Ammon's horn (tissue), 1 donor: ENCODE data around the gene POLR3E.
A peak's percentile ranks its signal among the peaks of the same experiment; 100 is the strongest.

Source experiments
- DNase-seq: peaks from one replicate; pipeline ENCODE4 v3.0.0-alpha.2; 2016; ENCODE audit warnings: low spot score

POLR3E gene

DNA sequence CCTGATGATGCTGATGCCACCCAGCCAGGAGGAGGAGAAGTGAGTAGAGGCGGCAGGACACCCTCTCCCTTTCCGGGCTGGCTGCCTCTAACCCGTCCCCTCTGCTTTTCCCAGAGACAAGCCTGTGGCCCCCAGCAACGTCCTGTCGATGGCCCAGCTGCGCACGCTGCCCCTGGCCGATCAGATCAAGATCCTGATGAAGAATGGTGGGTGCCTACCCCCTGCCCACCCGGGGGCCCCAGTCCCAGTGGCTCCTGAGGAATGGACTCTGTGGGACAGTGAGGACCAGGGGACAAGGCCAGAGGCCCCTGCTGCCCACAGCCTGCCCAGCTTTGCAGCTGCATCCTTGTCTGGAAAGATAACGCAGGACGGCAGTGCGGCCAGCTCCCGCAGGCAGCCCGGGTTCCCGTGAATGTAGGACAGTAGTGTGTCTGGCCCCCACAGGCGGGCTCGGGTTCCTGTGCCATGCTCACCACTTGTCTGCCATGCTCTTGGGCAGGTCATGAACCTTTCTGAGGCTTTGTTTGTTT lies 19.9 kb downstream of the POLR3E start:
- DNase-seq = no peak

DNA sequence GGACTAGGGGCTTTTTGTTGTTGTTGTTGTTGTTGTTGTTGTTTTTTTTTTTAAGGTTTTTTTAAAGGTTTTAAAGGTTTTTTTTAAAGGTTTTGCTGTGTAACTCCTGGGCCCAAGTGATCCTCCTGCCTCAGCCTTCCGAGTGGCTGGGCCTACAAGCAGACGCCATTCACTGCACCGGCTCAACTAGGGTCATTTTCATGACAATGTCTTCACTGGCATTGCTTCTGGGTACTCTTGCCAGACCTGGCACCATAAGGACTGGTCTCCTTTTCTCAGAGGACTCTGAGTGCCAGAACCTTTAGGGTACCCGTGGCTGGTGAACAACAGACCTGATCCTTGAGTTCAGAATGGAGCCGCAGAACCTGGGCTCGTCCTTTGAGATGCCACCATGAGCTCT lies 20.4 kb downstream of the POLR3E start:
- no peak for DNase-seq

DNA sequence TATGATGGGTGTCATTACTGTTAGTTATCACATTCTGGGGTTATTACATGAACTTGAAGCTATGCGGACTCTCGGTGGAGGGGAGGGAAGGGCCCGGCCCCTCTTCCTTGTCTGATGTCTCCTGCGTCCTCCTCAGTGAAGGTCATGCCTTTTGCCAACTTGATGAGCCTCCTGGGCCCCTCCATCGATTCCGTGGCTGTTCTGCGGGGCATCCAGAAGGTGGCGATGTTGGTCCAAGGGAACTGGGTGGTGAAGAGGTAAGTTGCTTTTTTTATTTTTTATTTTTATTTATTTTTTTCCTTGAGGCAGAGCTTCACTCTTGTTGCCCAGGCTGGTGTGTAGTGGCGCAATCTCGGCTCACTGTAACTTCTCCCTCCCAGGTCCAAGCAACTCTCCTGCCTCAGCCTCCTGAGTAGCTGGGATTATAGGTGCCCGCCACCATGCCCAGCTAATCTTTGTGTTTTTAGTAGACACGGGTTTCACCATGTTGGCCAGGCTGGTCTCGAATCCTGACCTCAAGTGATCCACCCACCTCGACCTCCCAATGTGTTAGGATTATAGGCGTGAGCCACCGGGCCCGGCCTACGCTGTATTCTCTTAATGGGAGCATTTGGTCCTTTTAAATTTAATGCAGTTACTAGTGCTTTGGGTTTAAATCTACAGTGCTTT lies 21.6 kb downstream of the POLR3E start:
- DNase-seq = no peak

DNA sequence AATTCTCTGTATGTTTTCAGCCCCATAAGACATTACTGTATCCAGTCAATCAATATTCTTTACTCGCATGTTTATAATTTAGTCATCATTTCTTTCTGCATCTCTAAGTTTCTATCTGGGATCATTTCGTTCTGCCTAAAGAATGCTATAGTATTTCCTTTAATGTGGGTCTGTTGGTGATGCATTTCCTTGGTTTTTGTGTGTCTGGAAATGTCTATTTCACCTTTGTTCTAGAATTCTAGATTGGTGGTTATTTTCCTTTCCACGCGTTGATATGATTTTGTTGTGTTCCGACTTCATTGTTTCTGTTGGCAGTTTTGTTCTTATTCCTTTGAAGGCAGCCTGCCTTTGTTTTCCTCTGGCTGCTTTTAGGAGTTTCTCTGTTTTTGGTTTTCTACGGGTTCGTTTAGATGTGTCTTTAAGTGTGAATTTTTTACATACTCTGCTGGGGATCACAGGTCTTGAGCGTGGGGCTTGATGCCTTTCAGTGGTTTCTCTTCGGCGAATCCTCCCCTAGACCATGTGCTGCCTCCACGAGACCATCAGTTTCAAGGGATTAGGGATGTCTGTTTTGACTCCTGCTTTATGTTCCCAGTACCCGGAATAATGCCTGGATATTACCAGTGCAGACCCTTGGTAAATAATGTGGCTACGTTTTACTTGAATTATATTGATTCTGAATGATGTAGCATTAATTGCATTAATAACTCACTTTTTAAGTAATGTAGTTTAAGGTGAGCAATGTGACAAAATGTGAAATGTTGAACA lies 23.5 kb downstream of the POLR3E start:
- no peak for DNase-seq

DNA sequence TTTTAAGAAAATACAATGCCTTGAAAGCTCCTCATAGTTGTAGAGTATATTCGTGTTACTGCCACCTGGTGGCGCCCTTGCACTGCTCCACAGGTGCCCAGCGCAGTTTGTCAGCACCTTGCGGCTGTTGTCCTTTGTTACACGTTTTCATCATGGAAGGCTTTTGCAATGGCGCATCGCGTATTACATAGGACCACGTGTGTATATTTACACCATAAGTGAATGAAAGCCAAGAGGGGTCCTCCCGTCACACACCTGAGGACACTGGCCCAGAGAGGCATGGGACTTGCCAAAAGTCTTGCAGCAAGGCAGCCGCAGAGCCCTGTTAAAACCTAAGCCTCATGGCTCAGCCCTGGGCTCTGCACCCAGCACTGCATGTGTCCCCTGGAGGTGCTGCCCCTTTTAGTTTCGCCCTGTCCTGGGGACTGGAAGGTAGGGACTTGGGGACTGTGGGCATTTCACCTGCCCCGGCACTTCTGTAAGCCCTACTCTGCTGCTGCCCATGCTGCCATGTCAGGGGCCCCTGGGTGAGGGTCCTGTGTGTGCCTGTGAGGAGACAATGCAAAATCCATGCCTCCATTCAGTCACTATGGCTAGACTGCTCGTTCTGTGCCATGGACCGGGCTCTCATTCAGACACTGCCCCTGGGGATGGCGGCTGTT lies 24.3 kb downstream of the POLR3E start:
- DNase-seq = peak; percentile 86

DNA sequence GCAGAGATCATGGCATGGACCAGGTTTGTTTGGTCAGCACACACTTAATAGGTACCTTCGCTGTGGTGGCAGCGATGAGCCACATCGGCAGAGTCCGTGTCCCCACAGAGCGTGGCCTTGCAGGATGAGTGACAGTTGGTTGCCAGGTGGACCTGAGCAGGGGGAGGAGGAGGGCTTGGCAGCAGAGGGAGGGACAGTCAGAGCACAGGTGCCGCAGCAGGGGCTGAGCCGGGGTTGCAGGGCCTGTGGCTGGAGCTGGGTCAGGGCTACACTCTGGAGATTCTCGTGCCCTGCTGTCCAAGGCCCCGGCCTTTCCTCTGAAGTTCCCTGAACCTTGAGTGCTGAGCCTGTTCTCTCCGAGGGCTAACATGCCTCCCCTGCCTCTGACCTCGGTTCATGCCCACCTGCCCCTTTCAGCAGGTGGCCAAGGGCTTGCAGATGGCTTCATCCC lies 24.8 kb downstream of the POLR3E start:
- DNase-seq = no peak

DNA sequence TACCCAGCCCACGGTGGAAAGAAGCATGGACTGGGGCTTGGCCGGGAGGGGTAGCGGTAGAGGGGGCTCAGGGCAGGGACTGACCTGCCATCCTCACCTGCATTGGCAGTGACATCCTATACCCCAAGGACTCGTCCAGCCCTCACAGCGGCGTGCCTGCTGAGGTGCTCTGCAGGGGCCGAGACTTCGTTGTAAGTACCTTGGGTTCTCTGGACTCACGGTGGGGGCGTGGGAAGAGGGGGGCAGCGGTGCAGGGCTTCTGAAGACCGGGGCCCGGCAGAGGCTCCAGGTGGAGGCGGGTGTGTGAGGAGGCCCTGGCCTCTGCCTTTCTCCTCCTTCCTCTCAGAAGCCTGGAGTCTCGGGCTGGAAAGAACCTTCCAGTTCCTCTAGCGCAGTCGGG lies 25.5 kb downstream of the POLR3E start:
- DNase-seq = no peak

DNA sequence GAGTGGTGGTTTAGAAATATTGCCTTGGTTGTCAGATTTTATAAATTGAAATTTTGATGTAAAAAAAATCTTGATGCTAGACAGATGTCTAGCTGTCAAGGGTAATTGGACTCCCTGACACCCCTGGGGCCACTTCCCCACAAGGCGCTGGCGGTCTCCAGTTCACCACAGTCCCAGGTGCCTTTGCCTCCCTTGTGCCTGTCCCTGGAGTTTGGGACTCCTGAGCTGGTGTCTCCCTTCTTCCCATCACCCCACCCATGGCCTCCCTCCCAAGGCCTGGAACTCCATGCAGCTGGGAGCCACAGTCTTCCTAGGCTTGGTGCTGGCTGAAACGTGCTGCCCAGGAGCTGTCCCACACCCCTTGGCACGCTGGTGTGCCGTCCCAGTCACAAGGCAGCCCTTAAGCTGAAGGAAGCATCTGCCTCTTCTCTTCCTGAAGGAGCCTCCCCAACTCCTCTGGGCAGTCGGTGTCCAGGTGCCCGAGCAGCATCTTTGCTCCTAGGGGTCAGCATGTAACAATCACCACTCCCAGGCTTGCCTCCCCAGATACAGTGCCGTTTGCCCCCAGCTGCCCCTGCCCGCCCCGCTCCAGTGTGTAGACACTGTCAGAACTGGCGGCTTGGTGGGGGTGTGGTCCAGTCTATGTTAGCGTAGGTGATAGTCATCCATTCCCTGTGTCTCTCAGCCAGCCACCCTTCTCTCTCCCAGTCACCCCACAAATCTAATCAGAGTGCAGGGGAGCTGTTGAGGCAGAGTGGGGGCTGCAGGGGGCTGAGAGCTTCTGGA lies 26.2 kb downstream of the POLR3E start:
- no peak for DNase-seq

DNA sequence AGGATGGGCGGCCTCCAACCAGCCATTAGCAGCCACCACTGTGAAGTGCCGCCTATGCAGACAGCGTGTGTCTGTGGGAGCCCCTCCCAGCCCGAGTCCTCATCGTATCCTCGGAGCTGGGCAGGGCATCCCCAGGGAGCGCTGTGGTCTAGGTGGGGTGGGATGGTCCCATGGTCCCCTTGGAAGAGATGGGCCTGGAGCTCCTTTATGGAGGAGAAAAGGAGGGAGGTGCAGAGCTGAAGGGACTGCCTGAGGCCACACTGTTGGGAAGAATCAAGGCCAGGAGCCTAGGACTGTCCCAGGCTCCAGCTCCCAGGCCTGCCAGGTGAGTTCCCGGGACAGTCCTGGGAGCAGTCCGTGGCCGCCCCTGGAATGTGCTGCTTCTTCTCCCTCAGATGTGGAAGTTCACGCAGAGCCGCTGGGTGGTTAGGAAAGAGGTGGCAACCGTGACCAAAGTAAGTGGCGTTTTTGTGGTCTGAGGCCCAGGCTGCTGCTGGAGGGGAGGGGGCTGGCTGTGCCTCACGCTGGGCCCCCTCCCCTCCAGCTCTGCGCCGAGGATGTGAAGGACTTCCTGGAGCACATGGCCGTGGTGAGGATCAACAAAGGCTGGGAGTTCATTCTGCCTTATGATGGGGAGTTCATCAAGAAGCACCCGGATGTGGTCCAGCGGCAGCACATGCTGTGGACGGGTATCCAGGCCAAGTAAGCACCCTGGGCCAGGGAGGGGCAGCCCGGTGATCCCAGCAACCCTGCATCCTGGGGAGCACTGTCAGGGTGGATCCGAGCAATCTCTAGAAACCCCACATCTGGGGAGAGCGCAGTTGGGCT lies 27.0 kb downstream of the POLR3E start:
- no peak for DNase-seq

DNA sequence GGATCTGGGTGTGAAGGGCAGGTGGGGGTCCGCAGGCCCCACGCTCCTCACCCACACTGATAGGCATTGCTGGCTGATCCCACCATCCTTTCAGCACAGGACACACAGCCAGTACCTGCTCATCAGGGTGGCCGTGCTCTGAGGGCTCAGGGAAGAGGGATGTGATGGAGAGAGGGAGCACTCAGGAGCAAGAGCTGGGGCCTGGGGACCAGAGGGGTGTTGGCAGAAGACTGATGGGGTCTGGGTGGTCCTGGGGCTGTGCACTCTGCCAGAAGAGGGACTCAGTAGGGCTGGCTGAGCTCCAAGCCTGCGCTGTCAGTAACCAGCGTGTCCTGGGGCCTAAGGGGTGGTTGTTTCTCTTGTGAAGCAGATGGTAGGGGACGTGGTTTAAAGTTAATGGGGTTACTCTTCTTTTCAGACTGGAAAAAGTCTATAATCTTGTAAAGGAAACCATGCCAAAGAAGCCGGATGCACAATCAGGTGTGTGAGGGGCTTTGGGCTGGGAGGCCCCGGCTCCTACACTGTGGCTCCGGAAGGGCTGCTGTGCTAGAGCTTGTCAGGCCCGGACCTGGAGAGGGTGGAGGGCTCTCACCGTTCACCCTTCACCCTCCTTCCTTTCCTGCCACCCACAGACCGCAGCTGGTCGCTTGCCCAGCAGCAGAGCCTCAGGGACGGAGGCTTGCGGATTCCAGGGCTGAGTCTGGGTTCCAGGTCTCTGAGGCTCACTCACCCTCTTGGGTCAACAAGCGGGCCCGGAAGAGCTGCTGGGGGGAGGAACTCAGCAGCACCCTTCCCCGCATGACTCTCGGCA lies 27.8 kb downstream of the POLR3E start:
- no peak for DNase-seq

DNA sequence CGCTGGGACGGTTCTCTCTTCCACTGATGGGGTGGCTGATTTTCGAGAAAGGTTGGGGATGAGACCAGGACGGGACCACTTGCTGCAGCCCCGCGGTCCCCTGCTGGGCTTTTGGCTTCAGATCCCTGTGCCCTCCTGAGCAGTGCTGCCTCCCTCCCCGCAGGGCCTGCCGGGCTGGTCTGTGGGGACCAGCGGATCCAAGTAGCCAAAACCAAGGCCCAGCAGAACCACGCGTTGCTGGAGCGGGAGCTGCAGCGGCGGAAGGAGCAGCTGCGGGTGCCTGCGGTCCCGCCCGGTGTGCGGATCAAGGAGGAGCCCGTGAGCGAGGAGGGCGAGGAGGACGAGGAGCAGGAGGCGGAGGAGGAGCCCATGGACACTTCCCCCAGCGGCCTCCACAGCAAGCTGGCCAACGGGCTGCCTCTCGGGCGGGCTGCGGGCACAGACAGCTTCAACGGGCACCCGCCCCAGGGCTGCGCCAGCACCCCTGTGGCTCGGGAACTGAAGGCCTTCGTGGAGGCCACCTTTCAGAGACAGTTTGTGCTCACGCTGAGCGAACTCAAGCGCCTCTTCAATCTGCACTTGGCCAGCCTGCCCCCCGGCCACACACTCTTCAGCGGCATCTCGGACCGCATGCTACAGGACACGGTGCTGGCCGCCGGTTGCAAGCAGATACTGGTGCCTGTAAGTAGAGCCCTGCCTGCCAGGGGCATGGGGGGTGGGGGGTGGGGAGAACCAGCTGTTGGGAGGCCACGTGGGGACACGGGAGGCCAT lies 28.6 kb downstream of the POLR3E start:
- DNase-seq = no peak

DNA sequence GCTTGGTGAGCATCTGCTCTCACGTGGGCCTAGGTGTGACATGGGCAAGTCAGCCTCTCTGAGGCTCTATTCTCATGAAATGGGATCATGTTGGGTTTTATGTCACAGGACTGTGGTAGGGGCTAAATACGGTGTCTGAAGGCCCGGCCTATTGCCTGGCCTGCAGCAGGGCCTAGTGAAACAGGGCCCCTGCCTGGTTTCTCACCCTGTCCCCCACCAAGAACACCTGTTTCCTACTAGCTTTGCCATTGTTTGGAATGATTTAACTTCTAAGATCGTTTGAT lies 29.1 kb downstream of the POLR3E start:
- DNase-seq = no peak

DNA sequence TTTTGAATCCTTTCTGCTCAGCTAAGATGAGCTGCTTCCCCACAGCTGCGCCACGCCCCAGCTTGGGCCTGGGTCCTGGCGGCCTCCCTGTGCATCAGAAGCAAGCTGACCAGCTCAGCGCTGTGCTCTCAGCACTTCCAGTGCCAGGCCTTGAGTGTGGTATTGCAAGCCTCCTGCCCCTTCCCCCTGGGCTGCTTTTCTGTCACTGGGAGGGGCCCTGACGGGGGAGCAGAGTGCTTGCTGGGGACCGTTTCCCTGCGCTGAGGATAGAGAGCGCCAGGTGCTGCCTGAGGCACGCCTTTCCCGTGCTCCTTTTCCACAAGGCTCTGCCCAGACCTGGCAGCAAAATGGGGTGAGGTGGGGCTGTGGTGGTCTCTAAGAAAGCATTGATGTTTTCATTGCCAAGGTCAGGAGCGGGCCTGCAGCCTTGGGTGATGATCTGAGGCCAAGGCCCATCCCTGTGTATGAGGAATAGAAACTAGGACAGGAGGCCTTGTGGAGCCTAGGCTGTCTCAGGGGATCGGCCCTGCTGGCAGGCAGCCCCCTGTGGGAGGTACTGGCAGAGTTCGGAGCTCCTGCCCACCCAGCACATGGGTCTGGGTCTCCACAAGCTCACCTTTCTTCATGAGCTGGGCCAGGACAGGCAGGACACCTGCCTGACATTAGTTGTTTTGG lies 29.7 kb downstream of the POLR3E start:
- DNase-seq = no peak

DNA sequence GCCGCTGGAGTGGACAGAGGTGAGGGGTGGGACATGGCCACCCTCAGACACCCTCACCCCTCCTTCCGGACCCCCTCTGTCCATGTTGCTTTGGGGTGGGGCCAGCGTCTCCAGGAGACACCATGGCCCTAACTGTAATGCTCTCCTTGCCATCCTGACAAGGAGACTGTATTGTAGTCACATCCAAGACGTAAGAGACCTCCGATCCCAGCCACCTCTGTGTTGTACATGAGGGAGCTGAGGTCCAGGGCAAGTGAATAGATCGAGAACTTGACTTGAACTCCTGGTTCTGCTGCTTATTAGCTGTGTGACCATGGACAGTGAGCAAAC lies 30.2 kb downstream of the POLR3E start:
- no peak for DNase-seq

DNA sequence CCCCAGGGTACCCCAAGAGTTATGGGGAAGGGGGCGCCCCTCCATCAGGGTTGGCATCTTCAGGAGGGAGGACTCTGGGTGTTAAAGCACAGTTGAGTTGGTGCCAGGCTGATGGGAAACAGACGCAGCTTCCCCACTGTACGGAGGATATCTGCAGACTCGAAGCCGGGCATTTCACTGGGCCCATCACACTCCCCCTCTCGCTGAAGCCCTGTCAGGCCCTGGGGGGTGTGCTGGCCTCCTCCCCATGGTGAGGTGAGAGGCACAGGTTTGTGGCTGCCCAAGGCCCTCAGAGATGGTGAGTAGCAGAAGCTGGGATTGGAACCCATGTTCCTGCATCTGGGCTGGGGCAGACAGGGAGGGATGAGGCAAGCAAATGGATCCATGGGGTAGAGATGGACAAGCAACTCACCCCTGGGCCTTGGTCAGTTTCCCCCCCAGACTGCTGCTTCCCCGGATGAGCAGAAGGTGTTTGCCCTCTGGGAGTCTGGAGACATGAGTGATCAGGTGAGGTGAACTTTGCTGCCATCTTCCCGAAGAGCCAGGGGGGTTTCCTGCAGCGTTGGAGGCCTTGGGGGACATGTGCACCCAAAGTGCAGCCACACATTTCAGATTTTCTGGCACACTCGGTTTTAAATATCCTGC lies 31.0 kb downstream of the POLR3E start:
- DNase-seq = no peak

DNA sequence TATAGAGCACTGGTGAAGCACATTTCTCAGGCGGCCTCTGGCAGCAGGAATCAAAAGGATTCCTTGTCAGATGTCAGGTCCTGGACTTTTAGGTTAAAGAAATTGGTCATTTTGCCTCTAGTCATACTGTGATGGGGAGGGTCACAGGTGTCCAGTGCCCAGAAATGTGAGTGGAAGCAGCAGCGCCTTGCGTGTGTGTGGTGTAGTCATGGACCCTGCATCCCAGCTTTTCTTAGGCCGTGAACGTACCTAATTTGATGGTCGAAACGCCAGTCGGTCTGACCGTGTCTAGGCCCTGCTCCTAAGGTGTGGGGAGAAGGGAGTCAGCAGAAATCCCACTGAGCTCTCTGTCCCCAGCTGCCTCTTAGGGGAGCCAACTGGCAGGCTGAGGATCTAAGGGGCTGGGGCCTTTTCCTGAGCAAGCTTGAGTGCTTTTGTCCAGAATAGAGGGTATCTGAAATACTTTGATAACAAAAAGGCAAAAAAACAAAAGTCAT lies 32.0 kb downstream of the POLR3E start:
- no peak for DNase-seq

DNA sequence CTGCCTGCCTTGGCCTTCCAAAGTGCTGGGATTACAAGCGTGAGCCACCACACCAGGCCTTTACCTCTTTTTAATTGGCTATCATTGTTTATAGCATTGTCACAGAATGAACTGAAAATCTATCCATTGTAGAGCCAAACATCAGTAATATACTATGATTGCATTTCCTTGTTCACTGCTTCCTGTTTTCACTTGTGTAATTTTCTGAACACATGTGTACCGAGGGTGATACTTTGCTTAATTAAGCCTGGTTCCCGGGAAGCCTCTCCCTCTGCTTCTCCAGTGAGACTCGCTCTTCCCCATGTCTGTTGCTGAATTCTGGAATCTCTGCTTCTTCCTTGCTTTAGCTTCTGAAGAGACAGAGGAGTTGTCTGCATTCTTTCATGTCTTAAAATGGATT lies 33.1 kb downstream of the POLR3E start:
- DNase-seq = no peak

DNA sequence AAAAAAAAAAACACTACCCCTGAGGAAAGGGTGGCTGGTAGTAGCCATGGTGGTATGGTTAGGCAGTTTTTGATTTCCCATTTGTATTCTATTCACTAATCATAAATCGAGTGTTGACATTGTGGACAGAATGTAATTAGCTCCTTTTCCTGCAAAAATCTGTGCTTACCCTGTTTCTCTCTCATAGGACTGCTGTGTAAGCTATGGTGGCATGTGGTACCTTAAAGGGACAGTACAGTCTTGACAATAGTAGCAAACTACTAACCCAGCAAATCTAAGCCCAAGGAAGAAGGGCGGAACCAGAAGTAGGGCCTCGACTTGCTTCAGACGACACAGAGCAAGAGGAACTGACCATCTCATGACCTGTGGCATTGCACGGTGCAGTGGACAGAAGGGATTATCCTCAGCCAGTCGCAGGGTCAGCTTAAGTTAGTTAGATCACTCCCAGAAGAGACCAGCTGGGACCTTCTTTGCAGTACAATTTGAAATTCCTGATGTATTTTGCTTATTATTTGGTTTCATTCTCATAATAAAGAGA lies 36.3 kb downstream of the POLR3E start:
- DNase-seq = peak; percentile 45
